Esophagus squamous epithelium (tissue), 4 donors: ENCODE data around the gene PCSK9.

Experiments
- POLR2A ChIP-seq, 4 donors: fragments of 450-650 bp; IDR thresholded peaks; one replicate each; pipeline ENCODE4 v1.6.1; 2017; ENCODE audit warnings: antibody characterized with exemption in 4 of 4, mild to moderate bottlenecking in 4 of 4, moderate library complexity in 3 of 4
- TF ChIP-seq, protein P1 (sequence below), 6 experiments: fragments of 450-650 bp in 4 of 6; fragments of 200-600 bp in 2 of 6; sonication (generic) in 2 of 6; IDR thresholded peaks; one replicate each; pipeline ENCODE4 v1.5.1; 2016 to 2019; ENCODE audit warnings: antibody characterized with exemption in 6 of 6, mild to moderate bottlenecking in 4 of 6, moderate library complexity in 4 of 6

DNA sequence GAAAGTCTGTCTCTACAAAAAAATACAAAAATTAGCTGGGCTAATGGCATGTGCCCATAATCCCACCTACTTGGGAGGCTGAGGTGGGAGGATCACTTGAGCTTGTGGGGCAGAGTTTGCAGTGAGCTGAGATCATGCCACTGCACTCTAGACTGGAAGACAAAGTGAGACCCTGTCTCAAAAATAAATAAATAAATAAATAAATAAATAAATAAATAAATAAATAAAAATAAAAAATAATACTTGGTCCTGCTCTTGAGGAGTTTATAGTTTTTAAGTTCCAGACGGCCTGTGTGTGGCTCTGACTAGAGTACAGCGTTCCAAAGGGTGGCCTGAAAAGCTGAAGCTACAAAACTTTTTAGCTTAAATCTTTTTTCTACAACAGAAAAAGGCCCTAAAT lies 35.1 kb downstream of the PCSK9 start:
- TF ChIP-seq, protein P1, sequence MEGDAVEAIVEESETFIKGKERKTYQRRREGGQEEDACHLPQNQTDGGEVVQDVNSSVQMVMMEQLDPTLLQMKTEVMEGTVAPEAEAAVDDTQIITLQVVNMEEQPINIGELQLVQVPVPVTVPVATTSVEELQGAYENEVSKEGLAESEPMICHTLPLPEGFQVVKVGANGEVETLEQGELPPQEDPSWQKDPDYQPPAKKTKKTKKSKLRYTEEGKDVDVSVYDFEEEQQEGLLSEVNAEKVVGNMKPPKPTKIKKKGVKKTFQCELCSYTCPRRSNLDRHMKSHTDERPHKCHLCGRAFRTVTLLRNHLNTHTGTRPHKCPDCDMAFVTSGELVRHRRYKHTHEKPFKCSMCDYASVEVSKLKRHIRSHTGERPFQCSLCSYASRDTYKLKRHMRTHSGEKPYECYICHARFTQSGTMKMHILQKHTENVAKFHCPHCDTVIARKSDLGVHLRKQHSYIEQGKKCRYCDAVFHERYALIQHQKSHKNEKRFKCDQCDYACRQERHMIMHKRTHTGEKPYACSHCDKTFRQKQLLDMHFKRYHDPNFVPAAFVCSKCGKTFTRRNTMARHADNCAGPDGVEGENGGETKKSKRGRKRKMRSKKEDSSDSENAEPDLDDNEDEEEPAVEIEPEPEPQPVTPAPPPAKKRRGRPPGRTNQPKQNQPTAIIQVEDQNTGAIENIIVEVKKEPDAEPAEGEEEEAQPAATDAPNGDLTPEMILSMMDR (IDR thresholded peaks at IDR 0.05): no peak
- TF ChIP-seq POLR2A (IDR thresholded peaks at IDR 0.05): no peak
